Measurements from ENCODE around the gene COPS7A.
A peak's percentile ranks its signal among the peaks of the same experiment; 100 is the strongest.

COPS7A gene, protein sequence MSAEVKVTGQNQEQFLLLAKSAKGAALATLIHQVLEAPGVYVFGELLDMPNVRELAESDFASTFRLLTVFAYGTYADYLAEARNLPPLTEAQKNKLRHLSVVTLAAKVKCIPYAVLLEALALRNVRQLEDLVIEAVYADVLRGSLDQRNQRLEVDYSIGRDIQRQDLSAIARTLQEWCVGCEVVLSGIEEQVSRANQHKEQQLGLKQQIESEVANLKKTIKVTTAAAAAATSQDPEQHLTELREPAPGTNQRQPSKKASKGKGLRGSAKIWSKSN

DNA sequence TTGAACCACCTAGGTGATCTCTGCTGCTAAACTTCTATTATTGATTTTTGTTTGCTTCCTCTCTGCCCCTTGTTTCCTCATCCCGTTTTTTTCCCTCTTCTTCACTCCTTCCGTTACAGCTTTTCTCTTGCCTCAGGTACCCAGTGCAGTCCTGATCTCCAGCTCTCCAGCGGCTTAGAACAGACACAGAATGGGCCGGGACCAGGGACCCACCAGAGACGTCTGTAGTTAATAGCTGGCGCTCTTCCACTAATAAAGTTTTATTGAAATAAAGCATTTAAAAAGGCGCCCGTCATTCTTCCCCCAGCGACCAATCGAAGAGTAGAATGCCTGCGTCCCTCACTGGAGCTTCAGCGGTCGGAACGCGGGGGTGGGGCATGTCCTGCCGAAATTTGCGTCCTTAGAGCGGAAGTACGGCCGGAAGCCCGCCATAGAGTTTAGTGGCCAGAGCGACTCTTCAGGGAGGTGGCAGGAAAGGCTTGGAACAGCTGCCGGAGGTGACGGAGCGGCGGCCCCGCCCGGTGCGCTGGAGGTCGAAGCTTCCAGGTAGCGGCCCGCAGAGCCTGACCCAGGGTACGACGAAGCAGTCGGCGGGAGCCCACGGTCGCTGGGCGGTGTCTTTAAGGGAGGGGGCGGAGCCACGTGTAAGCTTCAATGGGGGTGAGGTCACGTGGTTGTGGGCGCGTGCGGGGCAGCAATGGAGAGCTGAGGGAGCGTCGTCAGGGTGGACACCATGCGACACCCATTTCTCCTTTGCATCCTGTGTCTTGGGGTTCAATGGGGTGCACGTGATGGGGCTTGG is at the start of gene COPS7A:
Gene COPS7A (plus strand): TSS at position 440 of the 802 bp plus-strand sequence. CDS start 611 bp downstream, outside the sequence.
- DNase-seq = peak; percentile 93 to 95

DNA sequence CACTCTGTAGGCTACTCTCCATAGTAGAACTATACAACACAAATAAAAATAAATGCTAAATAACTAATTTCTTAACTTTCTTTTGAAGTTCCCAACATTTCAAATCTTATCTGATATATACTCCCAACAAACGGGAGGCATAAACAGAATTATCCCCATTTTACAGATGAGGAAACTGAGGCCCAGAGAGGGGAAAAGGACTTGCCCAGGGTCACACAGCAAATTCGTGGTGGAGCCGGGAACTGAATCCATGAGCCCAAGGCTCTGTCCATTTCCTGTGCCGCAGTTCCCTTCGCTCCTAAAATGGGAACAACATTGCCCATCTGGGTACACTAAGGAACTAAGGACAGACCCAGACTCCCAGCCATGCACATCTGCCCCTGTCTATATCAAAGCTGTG is 46.9 kb upstream of the COPS7A start:
- DNase-seq = no peak

DNA sequence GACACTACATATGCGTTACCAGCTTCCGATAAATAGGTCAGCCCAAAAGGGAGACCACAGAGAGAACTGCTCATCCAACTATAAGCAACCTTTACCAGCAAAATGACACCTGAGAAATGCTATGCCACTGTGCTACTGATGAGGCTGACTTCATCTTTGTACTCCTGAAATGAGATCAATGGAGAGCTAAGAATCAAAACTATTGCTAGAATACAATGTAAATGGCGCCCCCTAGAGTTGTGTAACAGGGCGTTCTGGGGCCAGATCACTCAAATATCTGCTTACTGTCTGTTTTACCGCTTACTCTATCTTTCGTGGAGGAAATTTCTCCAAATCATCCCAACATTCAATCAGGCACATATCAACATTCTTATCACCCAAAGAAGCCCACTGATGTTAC is 39.2 kb upstream of the COPS7A start:
- DNase-seq = peak; percentile 44 to 55

DNA sequence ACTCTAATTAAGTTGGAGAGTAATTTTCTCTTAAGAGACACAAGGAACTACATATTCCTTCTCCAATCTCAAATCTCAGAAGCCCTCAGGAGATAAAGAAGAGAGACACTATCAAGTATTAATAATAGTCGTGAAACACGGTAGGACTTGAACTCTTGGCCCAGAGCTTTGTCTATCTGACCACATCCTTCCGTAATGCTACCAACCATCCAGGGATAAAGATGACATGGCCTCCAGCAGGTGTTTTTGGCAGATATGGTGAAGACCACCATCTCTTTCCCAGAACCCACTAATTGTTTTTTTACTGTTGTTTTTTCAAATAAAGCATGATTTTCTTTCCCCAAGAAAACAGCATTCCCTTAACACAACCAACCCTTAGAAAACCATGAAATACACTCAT is 38.0 kb upstream of the COPS7A start:
- no peak for DNase-seq

DNA sequence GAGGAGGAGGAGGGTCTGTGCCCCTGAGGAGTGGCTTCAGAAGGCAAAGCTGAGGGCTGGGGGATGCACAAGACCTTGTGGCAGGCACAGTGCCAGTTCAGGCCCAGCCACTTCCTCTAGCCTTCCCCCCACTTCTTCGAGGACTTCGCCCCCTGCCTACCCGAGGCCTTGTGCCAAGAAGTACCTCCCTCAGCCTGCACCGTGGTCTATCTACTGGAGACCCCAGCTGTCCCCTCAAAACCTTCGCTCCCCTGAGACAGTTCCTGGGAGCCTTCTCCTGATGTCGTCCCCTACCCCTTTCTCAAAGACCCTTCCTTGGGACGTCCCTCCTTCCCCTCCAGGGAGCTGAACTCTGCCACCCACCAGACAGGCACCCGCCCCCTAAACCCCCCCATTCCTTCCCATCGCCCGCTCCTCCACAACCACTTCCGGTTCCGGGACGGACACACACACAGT is 35.3 kb upstream of the COPS7A start:
- DNase-seq = peak; percentile 27 to 66

DNA sequence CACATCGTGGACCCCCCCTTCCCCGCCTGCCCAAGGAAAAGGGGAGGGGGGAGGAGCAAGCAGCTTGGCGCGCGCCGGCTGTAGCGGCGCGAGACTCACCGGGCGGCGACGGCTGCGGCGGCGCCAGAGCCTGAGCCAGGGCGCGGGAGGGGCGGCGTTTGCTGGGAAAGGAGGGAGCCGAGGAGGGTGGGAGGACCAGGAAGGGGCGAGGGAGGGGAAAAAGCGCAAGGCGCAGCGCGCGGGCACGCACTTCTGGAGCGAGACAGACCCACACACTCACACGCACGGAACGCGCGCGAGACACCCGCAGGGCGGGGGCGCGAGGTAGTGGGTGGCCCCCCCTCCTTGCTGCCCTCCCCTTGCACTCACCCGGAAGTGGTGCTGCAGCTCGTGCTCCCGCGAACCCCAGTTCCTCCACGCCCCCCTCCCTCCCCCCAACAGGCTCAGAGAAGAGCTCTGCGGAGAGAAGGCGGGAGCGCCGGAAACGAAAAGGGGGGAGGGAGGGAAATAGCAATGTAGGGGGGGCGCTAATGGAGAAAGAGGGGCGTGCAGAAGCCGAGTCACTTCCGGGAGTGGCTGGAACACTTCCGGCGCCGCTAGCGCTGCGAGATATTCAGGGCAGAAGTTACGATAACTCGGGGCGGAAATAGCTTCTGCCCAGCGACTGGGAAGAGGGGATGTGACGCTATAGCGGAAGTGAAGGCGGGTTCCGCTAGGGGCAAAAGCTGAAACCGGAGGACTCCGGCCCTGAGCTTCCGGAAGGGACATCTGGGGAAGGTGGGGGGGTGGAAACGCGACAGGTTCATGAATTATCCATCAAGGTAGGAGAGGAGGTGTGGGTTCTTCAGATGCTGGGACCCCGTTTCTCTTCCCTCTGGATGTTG is 34.6 kb upstream of the COPS7A start, which contains the start of gene ZNF384:
Gene ZNF384 (minus strand): TSS at position 377 of the 884 bp plus-strand sequence. CDS start 9,855 bp downstream, outside the sequence.
- peak; percentile 92 to 95 for DNase-seq

DNA sequence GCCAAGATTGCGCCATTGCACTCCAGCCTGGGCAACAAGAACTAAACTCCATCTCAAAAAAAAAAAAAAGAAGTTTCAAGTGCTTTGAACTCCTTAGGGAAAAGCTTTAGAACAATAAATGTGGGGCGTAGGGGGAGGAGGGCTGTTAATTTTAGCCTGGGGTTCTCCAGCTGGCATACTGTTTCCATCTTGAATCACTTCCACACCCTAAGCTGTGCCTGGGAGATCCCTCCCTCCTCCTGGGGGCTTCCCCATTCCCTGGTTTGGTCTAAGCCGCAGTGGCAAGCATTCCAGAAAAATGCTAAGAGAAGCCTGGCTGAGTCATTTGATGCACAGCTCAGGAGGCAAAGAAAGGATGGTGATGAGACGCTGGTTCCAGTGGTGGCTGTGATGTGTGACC is 32.4 kb upstream of the COPS7A start:
- no peak for DNase-seq

DNA sequence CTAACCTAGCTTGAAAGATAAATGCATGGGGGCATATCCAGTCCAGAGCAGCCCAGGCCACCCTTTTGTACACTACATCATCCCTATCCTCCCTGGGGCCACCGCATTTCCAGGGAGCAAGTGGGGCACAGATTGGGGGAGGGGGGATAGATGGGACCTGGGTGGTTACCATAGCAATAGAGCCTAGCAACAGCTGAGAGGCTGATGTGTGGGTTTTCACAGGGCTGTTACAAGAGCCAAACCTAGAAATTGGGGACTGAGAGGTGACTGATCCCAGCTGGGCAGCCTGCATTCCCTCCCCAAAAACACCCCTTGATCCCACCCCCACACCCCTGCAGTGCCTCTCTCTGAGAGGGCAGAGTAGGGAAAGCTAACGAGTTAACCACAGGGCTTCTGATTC is 31.0 kb upstream of the COPS7A start:
- DNase-seq = no peak

DNA sequence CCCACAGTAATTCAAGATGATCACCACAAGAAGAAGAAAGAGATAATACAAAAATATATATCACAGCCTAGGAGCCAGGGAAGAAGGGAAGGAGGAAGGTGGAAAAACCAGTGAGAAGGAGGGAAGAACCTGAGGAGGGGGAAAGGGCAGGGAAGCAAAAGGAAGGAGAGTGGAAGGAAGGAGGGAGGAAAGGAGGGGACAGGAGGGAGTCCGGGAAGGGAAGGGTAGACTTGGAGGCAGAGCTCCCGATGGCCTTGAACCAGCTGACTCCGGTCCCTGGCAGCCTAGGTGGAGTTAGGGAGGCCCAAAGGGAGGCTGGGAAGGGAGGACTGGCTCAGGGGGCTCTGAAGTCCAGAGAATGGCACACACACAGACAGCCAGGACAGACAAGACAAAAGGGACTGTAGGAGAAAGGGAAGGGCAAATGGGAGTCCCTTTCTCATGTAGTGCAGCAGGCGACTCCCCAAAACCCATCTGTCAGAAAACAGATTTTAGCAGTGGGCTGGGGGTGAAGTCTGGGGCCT is 30.0 kb upstream of the COPS7A start:
- DNase-seq = no peak

DNA sequence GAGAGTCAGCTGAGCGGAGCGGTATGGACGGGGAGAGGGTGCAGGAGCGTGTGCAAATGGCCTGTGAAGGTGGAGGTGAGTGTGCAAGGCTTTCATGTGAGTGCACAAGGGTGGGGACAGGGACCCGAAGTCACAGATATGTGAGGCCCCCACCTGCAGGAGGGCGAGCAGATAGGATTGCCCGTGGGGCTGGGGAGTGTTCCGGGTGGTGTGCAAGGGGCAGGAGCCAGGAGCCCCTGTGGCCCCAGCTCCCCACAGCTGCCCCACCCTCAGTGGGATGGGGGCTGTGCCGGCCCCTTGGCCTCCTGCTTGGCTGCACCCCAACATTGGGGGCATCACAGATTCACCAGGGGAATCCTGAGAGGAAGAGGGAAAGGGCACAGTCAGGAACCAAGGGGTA is 29.1 kb upstream of the COPS7A start:
- no peak for DNase-seq

DNA sequence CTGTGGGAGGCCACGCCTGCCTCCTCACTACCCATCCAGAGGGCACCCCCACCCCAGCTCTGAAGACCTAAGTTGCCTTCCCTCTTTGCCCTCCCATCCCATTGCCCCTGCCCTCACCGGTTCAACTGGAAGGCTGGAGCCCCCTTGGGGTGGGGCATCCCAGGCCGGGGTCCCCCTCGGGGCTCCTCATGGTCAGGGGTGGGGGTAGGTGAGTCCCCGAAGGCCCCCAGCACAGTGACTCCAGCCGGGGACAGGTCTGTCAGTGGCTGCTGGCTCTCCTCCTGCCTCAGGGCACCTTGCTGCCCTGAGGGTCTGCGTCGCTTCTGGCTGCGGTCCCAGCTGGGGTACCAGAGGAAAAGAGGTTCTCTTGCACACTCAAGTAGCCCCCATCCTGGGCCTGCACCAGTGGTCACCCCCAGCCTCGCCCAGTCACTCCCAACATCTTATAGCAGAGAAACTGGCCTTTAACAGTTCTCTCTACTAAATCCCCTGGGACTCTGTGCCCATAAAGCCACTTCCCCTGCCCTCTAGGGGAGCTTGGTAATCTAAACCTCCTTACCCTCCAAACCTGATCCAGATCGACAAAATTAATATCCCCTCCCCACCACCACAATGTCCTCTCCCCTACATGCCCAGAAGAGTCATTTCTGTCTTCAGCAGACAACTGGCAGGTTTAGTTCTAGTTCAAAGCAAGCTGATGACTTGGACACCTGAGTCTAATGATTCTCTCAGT is 28.4 kb upstream of the COPS7A start:
- no peak for DNase-seq

DNA sequence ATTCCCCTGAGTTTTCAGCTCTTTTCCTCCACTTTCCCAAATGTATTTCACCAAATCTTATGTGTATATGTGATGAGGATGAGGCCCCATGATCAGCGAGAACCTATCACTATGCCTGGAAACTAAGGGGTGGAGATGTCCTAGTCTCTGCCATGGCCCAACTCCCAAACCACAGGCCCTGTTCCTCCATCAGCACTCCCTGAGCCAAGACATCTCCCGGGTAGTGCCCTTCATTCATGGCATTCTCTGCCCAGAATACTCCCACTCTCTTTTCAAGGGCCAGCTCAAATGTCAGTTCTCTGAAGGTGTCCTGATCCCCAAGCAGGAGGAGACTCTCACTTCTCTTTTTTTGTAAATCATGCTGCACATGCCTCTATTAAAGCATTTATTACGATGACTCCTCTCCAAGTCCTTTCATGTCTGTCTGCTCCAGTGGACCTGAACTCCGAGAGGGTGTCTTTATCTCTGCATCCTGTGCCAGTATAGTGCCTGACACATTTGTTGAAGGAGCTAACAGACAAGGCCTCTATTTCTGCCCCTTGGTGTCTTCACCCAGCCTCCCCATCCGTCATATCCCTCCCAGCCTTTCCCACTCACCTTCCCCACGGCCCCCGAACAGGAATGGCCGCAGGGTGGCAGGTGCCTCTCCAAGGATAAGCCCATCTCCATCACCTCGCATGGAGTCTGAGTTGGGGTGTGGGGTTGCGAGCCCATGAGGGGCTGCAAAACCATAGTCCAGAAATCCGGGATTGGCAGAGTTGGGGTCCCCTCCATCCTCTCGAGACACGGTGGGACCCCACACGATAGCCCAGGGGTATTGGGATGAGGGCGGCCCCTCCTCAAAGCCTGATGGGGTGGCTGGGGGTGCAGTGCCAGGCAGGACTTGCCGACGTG is 26.9 kb upstream of the COPS7A start:
- no peak for DNase-seq

DNA sequence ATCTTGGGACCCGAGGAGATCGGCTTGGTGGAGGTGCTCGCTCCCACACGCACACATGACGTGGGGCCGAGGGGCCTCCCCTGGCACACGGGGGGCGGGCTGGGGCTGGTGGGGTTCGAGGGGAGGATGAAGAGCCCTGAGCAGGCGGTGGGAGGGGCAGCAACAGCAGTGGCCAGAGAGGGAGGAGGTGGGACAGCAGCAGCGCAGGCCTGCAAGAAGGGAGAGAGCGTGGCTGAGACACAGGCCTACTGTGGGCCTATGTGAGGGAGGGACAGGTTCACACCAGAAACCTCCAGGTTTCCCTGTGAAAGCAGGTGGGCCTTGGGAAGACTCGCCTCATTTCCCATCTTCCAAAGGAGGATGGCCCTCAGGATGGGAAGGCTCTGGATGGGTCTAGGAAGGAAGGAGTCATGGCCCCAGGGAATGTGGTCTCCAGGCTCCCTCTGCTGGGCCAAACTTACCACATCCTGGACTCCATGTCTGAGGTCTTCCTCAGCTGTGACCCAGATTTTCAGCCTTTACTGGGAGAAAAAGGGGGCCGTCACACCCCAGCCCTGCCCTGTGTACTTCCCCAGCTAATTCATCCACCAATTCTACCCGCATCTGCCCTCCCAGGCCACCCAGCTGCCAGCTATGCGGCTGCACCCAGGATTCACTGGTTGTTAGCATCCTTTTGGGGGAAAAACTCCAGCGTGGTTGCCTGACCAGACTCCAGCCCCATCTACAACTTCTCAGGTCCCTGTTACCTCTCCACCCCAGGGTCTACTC is 26.1 kb upstream of the COPS7A start:
- no peak for DNase-seq

DNA sequence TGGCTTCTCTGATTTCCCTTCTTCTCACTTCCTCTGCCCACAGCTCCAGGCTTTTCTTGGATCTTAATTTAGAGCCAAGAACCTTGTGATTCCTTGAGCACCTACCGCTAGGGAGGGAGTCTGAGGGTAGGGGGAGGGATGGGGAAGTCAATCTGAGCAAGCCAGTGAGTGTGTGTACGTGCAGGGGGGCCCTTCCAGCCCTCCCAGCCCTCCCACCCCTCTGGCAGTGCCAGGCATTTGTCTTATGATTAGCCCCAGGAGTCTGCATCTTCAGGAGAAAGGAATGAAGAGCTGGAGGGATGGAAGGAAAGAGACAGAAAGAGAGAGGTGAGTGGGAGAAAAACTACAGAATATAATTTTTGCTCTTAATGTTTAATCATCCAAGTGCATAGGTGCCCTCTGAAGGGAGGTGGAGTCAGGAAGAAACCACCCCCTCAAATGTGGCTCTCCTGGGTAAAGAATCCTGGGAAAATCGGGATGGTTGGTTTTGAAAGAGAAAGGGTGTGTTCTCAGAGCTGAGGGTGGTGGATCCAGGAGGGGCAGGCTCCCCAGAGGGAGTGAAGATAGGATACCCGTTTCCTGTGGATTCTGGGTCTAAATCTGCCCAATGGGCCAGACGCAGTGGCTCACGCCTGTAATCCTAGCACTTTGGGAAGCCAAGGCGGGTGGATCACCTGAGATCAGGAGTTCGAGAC is 25.3 kb upstream of the COPS7A start:
- no peak for DNase-seq

DNA sequence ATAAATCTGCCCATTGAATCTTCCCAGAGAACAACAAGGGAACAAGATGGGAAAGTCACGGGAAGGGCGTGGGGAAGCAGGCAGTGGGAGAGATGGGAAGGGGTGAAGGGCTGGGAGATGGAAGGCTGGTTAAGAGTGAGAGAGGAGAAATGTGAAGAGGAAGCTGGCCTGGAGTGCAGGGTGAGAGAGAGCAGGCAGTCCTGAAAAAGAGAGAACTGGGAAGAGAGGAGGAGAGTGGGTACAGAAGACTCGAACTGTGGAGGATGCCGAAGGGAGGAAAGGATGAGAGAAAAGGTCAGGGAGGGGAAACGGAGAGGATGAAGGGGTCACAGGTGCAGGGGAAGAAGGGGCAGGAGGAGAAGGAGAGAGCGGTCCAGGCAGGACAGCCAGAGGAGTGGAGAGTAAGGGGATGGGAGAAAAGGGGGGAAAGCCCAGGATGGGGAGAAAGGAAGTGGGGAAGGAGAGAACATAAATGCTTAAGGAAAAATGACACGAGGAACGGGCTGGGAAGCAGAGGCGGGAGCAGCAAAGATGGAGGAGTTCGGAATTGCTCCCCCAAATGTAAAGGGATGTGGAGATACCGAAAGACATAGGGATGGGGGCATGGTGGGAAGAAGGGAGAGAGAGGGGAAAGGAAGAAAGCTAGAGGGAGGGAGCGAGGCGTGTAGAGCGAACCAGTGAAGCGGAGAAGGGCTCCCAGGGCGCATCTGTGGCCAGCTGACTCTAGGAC is 24.4 kb upstream of the COPS7A start:
- DNase-seq = no peak

DNA sequence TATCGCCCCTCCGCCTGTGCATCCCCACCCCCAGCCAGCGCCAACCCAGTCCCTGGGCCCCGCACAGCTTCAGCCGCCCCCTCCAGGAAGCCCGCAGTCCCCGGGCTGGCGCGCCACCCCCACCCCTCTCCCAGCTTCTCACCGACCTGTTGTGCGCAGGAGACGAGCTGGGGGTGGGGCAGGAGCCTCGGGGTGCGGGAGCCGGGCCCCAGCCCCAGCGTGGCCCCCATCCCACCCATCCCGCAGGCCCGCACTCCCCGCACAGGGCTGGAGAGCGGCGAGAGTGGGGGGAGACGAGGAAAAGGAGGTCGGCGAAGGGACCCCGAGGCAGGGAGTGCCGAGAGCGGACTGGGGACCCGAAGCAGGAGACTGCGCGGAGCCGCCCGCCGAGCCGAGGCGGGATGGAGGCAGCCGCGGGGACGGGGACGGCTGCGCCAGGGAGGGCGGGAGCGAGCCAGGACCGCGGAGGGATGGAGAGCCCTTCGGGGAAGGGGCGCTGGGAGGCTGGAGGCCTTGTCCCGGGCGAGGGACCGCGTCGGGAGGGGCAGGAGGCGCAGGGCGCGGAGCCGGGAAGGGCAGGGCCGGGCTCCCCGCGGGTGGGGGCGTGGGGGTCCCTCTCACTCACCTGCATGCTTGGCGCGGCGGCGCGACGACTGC is 23.7 kb upstream of the COPS7A start:
- no peak for DNase-seq

DNA sequence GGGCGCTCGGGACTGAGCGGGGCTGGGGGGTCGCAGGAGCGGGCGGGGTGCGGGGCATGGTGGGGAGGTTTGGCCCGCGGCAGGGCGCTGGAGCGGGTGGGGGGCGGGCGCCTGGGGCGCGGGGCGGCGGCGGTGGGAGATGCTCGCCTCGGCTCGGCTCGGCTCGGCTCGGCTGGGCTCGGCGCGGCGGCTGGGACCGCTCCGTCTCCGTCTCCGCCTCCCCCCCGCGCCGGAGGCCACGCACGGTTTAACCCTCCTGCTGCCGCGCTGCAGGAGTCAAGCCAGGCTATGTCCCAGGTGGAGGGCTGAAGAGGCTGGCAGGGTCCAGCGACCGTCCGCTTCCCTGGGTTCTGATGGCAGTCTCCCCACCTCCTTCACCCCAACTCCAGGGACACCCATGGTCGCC is 23.2 kb upstream of the COPS7A start, which contains the start of gene PIANP:
Gene PIANP (minus strand): TSS at position 170 of the 406 bp plus-strand sequence. CDS start 2,754 bp downstream, outside the sequence.
- no peak for DNase-seq

Measured in Kasumi-1 (cell line).